ENCODE measurements around the gene SDHAF4.
"Not testable (repeated sequence)": the region's sequence is repeated elsewhere in the genome, so short reads cannot be mapped to it uniquely, and the experiment has no call there.

Gene SDHAF4

GRCh38 chr6:70566751-70567382 is at the start of gene SDHAF4:
Gene SDHAF4 (plus strand): TSS chr6:70566930. CDS start chr6:70566941, 11 bp downstream.
- DNase-seq: peak; percentile 96

DNA sequence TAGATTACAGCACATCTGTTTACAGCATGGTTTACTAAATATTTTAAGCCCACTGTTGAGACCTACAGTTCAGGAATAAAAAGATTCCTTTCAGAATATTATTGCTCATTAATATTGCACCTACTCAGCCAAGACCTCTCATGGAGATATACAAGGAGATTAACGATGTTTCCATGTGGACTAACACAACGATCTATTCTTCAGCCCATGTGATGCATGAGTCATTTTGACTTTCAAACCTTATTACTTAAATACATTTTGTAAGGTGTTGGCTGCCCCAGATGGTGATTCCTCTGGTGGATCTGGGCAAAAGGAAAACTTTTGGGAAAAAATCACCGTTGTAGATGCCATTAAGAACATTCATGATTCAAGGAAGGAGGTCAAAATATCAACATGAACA is 48.0 kb upstream of the SDHAF4 start:
- DNase-seq: no peak

GRCh38 chr6:70520575-70520974 is 46.2 kb upstream of the SDHAF4 start:
- peak; percentile 25 for DNase-seq

DNA sequence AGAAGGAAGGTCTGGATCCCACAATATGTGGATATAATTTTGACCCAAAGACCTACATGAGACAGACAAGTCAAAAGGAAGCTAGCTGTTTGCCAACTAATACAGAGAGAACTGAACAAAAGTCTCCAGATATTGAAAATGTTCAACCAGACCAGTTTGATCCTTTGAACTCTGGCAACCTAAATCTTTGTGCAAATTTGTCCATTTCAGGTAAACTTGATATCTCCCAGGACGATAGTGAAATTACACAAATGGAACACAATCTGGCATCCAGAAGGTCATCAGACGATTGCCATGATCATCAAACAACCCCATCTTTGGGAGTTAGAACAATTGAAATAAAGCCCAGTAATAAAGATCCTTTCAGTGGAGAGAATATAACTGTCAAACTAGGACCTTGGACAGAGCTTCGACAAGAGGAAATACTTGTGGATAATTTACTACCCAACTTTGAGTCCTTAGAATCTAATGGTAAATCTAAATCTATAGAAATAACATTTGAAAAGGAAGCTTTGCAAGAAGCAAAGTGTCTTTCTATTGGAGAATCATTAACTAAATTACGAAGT is 41.9 kb upstream of the SDHAF4 start:
- DNase-seq: no peak

DNA sequence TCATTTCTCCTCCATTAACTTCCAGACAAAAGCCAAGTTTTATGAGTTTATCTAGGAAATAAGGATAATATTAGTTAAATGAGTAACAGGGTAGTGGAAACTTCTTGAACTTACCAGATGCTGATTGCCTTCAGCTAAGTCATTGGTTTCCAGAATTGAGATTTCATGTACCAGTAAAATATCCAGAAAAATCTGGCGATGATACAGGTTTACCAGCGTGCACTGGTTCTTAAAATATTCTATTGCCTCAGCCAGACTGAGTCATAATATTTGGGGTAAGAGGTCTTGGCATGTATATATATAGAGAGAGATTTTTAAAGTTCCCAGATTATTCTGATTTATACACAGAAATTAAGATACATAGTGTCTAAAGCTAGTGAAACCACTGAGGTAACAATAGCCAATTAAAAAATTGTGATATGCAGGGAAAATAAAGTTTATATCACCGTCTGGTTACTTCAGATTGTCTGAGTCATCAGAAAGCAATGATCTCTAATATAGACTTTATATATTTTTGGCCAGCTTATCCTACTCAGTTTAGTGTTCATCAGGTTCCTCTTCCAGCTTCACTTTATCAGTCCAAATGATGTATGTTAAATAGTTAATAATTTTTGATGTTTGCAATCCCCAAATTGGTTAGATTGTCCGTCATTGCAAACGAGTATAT is 39.5 kb upstream of the SDHAF4 start:
- no peak for DNase-seq

- no peak for DNase-seq
Observed at GRCh38 chr6:70530023-70530422, 36.7 kb upstream of the SDHAF4 start.

DNA sequence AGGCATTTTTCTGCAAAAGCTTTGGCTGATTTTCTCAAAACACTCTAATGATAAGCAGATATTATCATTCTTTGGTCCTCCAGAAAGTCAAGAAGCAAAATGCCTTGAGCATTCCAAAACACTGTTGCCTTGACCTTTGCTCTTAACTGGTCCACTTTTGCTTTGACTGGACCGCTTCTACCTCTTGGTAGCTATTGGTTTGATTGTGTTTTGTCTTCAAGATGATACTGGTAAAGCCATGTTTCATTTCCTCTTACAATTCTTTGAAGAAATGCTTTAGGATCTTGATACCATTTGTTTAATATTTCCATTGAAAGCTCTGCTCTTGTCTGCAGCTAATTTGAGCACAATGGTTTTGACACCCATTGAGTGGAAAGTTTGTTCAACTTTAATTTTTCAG is 35.6 kb upstream of the SDHAF4 start:
- DNase-seq: no peak

GRCh38 chr6:70537266-70537665 is 29.5 kb upstream of the SDHAF4 start:
- DNase-seq: no peak

DNA sequence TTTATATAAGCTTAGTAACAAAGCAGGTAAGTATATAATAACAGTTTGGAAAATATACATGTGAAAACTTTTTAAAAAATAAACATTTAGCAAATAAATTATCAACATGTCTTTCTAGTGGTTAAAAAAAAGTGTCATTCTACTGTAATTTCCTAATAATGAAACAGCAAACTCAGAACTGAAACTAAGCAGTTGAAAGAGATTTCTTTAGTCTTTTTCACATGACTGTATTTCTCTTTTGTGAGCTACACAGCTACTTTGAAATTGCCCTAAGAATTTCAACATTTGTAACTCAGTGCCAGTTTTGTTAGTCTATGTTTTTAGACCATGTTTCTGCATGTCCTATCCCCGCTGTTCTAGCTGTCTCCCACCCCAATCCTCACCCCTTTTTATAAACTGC is 28.4 kb upstream of the SDHAF4 start:
- DNase-seq: no peak

DNA sequence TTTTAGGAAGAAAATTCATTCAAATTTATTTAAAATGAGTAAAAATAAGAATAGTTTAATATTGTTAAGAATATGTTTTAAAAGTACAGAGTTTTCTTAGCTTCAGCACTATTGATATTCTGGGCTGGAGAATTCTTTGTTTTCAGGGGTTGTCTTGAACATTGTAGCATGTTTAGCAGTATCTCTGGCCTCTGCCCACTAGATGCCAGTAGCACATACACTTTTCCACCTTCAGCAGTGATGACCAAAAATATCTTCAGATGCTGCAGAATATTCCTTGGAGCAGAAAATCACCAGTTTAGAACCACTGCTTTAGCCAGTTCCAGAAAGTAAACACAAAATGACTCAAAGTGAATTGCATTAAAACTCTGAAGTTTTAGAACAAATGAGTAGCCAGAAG is 19.4 kb upstream of the SDHAF4 start:
- DNase-seq: no peak

DNA sequence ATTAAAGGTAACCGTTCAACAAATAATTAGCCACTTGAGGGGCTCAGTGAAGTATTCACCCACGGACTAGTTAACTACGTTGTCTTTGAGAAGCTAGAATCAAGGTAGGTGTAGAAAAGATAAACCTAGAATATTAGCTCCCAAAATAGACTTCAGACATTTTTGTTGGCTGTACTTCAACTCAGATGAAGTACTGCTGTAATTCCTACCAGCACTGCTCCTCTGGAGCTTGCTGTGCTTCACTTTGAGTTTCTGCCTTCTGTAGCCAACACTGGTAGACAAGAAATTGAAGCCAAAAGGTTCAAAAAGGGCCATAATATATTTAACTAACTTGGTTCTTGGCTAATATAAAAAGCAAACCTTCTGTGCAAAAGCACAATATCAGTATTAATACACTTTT is 18.8 kb upstream of the SDHAF4 start:
- no peak for DNase-seq

DNA sequence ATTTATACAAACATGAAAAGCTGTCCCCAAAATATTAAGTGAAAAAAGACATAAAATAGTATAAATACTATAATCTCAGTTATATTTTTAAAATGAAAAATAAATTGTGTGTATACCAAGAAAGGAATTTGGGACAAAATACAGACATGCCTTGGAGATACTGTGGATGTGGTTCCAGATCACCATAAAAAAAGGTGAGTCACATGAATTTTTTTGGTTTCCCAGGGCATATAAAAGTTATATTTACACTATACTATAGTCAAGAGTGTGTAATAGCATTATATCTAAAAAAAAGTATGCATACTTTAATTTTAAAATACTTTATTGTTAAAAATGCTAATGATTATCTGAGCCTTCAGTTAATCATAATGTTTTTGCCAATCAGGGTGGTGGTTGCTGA is 17.4 kb upstream of the SDHAF4 start:
- no peak for DNase-seq

DNA sequence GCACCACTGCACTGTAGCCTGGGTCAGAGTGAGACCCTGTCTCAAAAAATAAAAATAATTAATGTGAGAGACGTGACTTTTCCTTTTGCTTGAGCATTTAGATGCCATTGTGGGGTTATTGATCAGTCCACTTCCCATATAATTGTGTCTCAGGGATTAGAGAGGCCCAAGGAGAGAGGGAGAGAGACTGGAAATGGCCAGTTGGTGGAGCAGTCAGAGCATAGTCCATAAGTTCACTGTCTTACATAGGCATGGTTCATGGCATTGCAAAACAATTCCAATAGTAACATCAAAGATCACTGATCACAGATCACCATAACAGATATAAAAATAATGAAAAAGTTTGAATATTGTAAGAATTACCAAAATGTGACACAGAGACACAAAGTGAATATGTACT is 15.2 kb upstream of the SDHAF4 start:
- DNase-seq: no peak

- DNase-seq: not testable (repeated sequence)
Observed at GRCh38 chr6:70552286-70552940, 14.3 kb upstream of the SDHAF4 start.

DNA sequence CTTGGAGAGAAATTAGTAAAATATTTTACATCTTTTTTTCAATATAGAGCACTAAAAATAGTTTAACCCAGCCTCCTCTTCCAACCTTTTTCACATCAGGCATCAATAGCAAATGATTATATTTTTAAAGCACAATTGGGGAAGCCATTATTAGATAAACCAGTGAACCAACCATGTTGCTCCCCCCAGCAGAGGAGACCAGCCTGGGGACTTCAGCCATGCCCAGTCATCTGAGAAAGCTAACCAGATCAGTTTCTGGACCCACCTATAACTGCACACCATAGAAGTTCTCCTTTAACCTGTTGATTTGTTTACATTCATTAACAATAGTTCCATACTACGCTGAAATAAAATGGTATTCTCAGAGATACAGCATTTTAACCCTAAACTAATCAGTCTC is 13.8 kb upstream of the SDHAF4 start:
- DNase-seq: no peak

- DNase-seq: peak; percentile 28
Observed at GRCh38 chr6:70557998-70558397, 8.7 kb upstream of the SDHAF4 start.

DNA sequence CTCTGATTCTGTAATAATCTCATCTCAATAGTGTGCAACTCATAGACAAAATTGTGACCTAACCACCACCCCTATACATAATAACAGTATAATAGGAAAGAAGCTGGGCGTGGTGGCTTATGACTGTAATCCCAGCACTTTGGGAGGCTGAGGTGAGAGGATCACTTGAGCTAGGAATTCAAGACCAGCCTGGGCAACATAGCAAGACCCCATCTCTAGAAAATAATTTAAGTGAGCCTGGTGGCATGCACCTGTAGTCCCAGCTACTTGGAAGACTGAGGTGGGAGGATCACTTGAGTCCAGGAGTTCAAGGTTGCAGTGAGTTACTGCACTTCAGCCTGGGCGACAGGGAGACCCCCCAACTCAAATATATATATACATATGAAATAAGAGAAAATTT is 4.3 kb upstream of the SDHAF4 start:
- DNase-seq: not testable (repeated sequence)

GRCh38 chr6:70563530-70563929 is 3.2 kb upstream of the SDHAF4 start:
- DNase-seq: peak; percentile 9

DNA sequence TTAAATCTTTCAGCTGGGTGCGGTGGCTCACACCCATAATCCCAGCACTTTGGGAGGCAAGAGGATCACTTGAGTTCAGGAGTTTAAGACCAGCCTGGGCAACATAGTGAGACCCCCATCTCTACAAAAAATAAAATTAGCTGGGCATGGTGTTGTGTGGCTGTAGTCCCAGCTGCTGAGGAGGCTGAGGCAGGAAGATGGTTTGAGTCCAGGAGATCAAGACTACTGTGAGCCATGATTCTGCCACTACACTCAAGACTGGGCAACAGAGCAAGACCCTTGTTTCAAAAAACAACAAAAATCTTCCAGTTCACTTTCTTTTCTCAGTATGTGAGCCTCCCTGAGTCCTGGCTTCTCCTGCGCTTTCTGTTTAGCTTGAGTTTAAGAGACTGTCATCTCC is 7.9 kb downstream of the SDHAF4 start:
- DNase-seq: no peak

- DNase-seq: no peak
Observed at GRCh38 chr6:70575899-70576495, 9.3 kb downstream of the SDHAF4 start.

- no peak for DNase-seq
Observed at GRCh38 chr6:70586114-70586513, 19.4 kb downstream of the SDHAF4 start.

- DNase-seq: no peak
Observed at GRCh38 chr6:70590400-70590799, 23.7 kb downstream of the SDHAF4 start.

DNA sequence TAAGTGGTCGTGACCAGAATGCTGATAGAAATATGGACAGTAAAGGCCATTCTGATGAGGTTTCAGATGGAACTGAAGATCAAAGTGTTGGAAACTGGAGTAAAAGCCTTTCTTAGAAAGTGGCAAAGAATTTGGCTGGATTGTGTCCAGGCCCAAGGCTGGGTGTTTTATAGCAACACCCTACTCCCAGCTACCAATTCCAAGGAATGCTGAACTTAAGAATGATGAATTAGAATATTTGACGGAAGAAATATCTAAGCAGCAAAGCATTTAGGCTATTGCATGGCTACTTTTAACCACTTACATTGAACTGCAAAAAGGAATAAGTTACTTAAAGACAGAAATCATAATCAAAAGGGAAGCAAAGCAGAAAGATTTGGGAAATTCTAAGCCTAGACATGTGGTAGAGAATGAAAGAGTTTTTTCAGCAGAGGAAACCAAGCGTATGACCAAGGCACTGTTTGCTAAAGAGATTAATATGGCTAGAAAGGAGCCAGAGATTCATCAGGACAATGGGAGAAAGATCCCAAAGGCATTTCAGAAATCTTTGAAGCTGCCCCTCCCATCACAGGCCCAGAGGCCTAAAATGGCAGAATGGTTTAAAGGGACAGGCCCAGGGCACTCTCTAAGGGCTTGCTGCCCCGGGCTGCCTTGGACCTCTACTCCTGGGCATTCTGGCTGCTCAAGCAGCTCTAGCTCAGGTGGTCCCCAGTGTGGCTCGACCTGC is 25.8 kb downstream of the SDHAF4 start:
- no peak for DNase-seq
